HEK293 (cell line): ENCODE data around the gene HNRNPH2.
A peak's percentile ranks its signal among the peaks of the same experiment; 100 is the strongest.

Source experiments
- GLI4 ChIP-seq: fragments of 450-650 bp; formaldehyde crosslinking; IDR thresholded peaks from 2 replicates; pipeline ENCODE4 v1.5.1; 2016; ENCODE audit warnings: missing biosample characterization, missing genetic modification characterization
- HOXC10 ChIP-seq: sonication (generic); formaldehyde crosslinking; IDR thresholded peaks from 2 replicates; pipeline ENCODE4 v1.8.1; 2023; ENCODE audit warnings: mild to moderate bottlenecking, missing genetic modification reagents
- MYNN ChIP-seq: fragments of 450-650 bp; formaldehyde crosslinking; IDR thresholded peaks from 2 replicates; pipeline ENCODE4 v1.5.1; 2016; ENCODE audit warnings: missing biosample characterization, missing genetic modification characterization, borderline replicate concordance
- OVOL3 ChIP-seq: fragments of 450-650 bp; formaldehyde crosslinking; IDR thresholded peaks from 2 replicates; pipeline ENCODE4 v1.5.1; 2016; ENCODE audit warnings: missing biosample characterization, missing genetic modification characterization
- SCRT1 ChIP-seq: fragments of 450-650 bp; formaldehyde crosslinking; IDR thresholded peaks from 2 replicates; pipeline ENCODE4 v1.5.1; 2016; ENCODE audit warnings: missing biosample characterization, missing genetic modification characterization, borderline replicate concordance
- YY1 ChIP-seq: fragments of 450-650 bp; formaldehyde crosslinking; IDR thresholded peaks from 2 replicates; pipeline ENCODE4 v1.5.1; 2018; ENCODE audit warnings: missing biosample characterization, missing genetic modification characterization
- ZFHX2 ChIP-seq: fragments of 450-650 bp; formaldehyde crosslinking; conservative IDR thresholded peaks from 2 replicates; pipeline ENCODE4 v1.5.1; 2016; ENCODE audit warnings: missing biosample characterization, missing genetic modification characterization
- ZFP69B ChIP-seq: fragments of 450-650 bp; formaldehyde crosslinking; IDR thresholded peaks from 2 replicates; pipeline ENCODE4 v1.5.1; 2016; ENCODE audit warnings: missing biosample characterization, missing genetic modification characterization
- ZNF10 ChIP-seq: fragments of 450-650 bp; formaldehyde crosslinking; IDR thresholded peaks from 2 replicates; pipeline ENCODE4 v1.5.1; 2017; ENCODE audit warnings: missing biosample characterization, missing genetic modification characterization
- ZNF211 ChIP-seq: fragments of 450-650 bp; formaldehyde crosslinking; IDR thresholded peaks from 2 replicates; pipeline ENCODE4 v1.5.1; 2016; ENCODE audit warnings: low read depth, missing biosample characterization, missing genetic modification characterization
- ZNF239 ChIP-seq: fragments of 450-650 bp; formaldehyde crosslinking; IDR thresholded peaks from 2 replicates; pipeline ENCODE4 v1.5.1; 2016; ENCODE audit warnings: missing biosample characterization, missing genetic modification characterization
- ZNF266 ChIP-seq: fragments of 450-650 bp; formaldehyde crosslinking; IDR thresholded peaks from 2 replicates; pipeline ENCODE4 v1.5.1; 2016; ENCODE audit warnings: missing biosample characterization, missing genetic modification characterization, low read depth
- ZNF391 ChIP-seq: fragments of 450-650 bp; formaldehyde crosslinking; IDR thresholded peaks from 2 replicates; pipeline ENCODE4 v1.5.1; 2016; ENCODE audit warnings: low read depth, missing biosample characterization, missing genetic modification characterization, borderline replicate concordance
- ZNF394 ChIP-seq: fragments of 450-650 bp; formaldehyde crosslinking; IDR thresholded peaks from 2 replicates; pipeline ENCODE4 v1.5.1; 2016; ENCODE audit warnings: missing biosample characterization, missing genetic modification characterization, mild to moderate bottlenecking, moderate library complexity, borderline replicate concordance
- ZNF585B ChIP-seq: fragments of 450-650 bp; formaldehyde crosslinking; IDR thresholded peaks from 2 replicates; pipeline ENCODE4 v1.5.1; 2016; ENCODE audit warnings: missing biosample characterization, missing genetic modification characterization
- ZNF664 ChIP-seq: fragments of 450-650 bp; formaldehyde crosslinking; IDR thresholded peaks from 2 replicates; pipeline ENCODE4 v1.5.1; 2016; ENCODE audit warnings: missing biosample characterization, missing genetic modification characterization
- ZNF76 ChIP-seq: fragments of 450-650 bp; formaldehyde crosslinking; IDR thresholded peaks from 2 replicates; pipeline ENCODE4; 2016; ENCODE audit warnings: low read depth, missing biosample characterization, missing genetic modification characterization, borderline replicate concordance
- ZSCAN30 ChIP-seq: fragments of 450-650 bp; IDR thresholded peaks from 2 replicates; pipeline ENCODE4 v1.5.1; 2018; ENCODE audit warnings: missing biosample characterization, mild to moderate bottlenecking, missing genetic modification characterization, moderate library complexity
- TF ChIP-seq, protein P1 (sequence below): fragments of 450-650 bp; formaldehyde crosslinking; IDR thresholded peaks from 2 replicates; pipeline ENCODE4 v1.5.1; 2016; ENCODE audit warnings: missing biosample characterization, missing genetic modification characterization
- TF ChIP-seq, protein P2 (sequence below): fragments of 450-650 bp; formaldehyde crosslinking; IDR thresholded peaks from 2 replicates; pipeline ENCODE4 v1.5.1; 2017; ENCODE audit warnings: missing biosample characterization, missing genetic modification characterization
- TF ChIP-seq, protein P3 (sequence below): fragments of 450-650 bp; formaldehyde crosslinking; IDR thresholded peaks from 2 replicates; pipeline ENCODE4 v1.5.1; 2016; ENCODE audit warnings: missing biosample characterization, missing genetic modification characterization
- TF ChIP-seq, protein P4 (sequence below): fragments of 450-650 bp; formaldehyde crosslinking; conservative IDR thresholded peaks from 2 replicates; pipeline ENCODE4 v1.5.1; 2016; ENCODE audit warnings: low read depth, missing biosample characterization, missing genetic modification characterization
- TF ChIP-seq, protein P5 (sequence below): fragments of 450-650 bp; formaldehyde crosslinking; IDR thresholded peaks from 2 replicates; pipeline ENCODE4 v1.5.1; 2016; ENCODE audit warnings: missing biosample characterization, missing genetic modification characterization
- TF ChIP-seq, protein P6 (sequence below): fragments of 450-650 bp; formaldehyde crosslinking; IDR thresholded peaks from 2 replicates; pipeline ENCODE4 v1.5.1; 2016; ENCODE audit warnings: missing biosample characterization, missing genetic modification characterization

The HNRNPH2 gene

DNA sequence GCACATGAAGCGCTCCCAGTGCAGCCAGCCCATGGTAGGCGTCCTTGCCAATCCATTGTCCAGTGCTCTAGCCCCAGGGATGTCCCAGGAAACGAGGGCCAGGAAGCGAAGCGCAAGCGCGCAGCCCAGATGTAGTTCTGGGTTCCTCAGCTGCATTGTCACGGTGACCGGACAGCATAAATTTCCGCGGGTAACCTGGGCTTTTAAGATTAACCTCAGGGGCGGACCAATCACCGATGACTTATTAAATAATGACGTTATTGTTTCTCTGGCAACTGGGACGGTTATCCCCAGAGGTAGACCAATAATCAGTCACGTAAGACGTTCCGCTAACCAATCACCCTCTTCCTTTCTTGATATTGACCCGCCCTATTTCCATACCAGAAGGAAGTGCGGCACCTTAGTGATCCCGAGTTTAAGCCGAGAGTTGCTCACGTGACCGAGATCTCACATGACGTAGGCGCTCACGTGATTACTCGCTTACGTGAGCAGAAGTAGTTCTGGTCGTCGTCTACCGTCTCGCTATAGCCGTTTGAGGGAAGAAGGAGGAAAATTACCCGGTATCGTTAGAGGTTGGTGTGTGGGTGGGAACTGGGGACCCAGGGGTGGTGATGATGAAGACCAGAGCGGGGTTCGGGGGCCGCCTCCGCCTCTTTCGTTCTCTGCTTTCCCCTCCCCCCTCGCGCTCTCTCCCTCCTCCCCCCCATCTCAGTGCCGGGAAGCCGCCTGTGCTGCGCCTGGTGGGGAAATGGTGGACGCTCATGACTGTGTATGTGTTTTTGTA lies at the start of gene HNRNPH2, which contains the start of gene GLA (continued):
- TF ChIP-seq GLI4 (tag by site-specific recombination) (peak; percentile 84; the same call in 1 of the 2 replicates), ZNF664 (tag by site-specific recombination) (peak; percentile 81), YY1 (tag by site-specific recombination) (peak; percentile 72), ZSCAN30 (tag by site-specific recombination) (peak; percentile 56), ZFHX2 (tag by site-specific recombination) (peak; percentile 87), ZNF394 (peak; percentile 72; the same call in 1 of the 2 replicates), ZNF10 (tag by site-specific recombination) (peak; percentile 41; the same call in 1 of the 2 replicates), SCRT1 (no peak), ZNF211 (tag by site-specific recombination) (no peak), OVOL3 (peak; percentile 96), ZNF239 (tag by site-specific recombination) (0 out of 2 replicates have a peak, but pooled peaks have one; percentile 17), ZNF391 (tag by site-specific recombination) (peak; percentile 96), ZFP69B (tag by site-specific recombination) (peak; percentile 66), ZNF266 (no peak), ZNF585B (no peak), HOXC10 (CRISPR knock-in tag) (0 out of 2 replicates have a peak, but pooled peaks have one; percentile 61), ZNF76 (tag by site-specific recombination) (peak; percentile 90), MYNN (peak; percentile 81)
- TF ChIP-seq, protein P1, sequence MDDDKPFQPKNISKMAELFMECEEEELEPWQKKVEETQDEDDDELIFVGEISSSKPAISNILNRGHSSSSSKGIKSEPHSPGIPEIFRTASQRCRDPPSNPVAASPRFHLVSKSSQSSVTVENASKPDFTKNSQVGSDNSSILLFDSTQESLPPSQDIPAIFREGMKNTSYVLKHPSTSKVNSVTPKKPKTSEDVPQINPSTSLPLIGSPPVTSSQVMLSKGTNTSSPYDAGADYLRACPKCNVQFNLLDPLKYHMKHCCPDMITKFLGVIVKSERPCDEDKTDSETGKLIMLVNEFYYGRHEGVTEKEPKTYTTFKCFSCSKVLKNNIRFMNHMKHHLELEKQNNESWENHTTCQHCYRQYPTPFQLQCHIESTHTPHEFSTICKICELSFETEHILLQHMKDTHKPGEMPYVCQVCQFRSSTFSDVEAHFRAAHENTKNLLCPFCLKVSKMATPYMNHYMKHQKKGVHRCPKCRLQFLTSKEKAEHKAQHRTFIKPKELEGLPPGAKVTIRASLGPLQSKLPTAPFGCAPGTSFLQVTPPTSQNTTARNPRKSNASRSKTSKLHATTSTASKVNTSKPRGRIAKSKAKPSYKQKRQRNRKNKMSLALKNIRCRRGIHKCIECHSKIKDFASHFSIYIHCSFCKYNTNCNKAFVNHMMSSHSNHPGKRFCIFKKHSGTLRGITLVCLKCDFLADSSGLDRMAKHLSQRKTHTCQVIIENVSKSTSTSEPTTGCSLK (tag by site-specific recombination), result no peak
- TF ChIP-seq, protein P2, sequence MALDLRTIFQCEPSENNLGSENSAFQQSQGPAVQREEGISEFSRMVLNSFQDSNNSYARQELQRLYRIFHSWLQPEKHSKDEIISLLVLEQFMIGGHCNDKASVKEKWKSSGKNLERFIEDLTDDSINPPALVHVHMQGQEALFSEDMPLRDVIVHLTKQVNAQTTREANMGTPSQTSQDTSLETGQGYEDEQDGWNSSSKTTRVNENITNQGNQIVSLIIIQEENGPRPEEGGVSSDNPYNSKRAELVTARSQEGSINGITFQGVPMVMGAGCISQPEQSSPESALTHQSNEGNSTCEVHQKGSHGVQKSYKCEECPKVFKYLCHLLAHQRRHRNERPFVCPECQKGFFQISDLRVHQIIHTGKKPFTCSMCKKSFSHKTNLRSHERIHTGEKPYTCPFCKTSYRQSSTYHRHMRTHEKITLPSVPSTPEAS (tag by site-specific recombination), result peak; percentile 63
- TF ChIP-seq, protein P3, sequence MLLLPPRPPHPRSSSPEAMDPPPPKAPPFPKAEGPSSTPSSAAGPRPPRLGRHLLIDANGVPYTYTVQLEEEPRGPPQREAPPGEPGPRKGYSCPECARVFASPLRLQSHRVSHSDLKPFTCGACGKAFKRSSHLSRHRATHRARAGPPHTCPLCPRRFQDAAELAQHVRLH, result peak; percentile 97
- TF ChIP-seq, protein P4, sequence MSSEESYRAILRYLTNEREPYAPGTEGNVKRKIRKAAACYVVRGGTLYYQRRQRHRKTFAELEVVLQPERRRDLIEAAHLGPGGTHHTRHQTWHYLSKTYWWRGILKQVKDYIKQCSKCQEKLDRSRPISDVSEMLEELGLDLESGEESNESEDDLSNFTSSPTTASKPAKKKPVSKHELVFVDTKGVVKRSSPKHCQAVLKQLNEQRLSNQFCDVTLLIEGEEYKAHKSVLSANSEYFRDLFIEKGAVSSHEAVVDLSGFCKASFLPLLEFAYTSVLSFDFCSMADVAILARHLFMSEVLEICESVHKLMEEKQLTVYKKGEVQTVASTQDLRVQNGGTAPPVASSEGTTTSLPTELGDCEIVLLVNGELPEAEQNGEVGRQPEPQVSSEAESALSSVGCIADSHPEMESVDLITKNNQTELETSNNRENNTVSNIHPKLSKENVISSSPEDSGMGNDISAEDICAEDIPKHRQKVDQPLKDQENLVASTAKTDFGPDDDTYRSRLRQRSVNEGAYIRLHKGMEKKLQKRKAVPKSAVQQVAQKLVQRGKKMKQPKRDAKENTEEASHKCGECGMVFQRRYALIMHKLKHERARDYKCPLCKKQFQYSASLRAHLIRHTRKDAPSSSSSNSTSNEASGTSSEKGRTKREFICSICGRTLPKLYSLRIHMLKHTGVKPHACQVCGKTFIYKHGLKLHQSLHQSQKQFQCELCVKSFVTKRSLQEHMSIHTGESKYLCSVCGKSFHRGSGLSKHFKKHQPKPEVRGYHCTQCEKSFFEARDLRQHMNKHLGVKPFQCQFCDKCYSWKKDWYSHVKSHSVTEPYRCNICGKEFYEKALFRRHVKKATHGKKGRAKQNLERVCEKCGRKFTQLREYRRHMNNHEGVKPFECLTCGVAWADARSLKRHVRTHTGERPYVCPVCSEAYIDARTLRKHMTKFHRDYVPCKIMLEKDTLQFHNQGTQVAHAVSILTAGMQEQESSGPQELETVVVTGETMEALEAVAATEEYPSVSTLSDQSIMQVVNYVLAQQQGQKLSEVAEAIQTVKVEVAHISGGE (tag by site-specific recombination), result peak; percentile 68
- TF ChIP-seq, protein P5, sequence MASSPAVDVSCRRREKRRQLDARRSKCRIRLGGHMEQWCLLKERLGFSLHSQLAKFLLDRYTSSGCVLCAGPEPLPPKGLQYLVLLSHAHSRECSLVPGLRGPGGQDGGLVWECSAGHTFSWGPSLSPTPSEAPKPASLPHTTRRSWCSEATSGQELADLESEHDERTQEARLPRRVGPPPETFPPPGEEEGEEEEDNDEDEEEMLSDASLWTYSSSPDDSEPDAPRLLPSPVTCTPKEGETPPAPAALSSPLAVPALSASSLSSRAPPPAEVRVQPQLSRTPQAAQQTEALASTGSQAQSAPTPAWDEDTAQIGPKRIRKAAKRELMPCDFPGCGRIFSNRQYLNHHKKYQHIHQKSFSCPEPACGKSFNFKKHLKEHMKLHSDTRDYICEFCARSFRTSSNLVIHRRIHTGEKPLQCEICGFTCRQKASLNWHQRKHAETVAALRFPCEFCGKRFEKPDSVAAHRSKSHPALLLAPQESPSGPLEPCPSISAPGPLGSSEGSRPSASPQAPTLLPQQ (tag by site-specific recombination), result peak; percentile 84; the same call in 1 of the 2 replicates
- TF ChIP-seq, protein P6, sequence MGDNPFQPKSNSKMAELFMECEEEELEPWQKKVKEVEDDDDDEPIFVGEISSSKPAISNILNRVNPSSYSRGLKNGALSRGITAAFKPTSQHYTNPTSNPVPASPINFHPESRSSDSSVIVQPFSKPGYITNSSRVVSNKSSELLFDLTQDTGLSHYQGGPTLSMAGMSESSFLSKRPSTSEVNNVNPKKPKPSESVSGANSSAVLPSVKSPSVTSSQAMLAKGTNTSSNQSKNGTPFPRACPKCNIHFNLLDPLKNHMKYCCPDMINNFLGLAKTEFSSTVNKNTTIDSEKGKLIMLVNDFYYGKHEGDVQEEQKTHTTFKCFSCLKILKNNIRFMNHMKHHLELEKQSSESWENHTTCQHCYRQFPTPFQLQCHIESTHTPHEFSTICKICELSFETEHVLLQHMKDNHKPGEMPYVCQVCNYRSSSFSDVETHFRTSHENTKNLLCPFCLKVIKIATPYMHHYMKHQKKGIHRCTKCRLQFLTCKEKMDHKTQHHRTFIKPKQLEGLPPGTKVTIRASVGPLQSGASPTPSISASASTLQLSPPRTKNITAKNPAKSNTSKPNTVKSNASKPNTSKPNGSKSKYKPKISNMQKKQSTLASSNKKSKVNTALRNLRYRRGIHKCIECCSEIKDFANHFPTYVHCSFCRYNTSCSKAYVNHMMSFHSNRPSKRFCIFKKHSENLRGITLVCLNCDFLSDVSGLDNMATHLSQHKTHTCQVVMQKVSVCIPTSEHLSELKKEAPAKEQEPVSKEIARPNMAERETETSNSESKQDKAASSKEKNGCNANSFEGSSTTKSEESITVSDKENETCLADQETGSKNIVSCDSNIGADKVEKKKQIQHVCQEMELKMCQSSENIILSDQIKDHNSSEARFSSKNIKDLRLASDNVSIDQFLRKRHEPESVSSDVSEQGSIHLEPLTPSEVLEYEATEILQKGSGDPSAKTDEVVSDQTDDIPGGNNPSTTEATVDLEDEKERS (tag by site-specific recombination), result peak; percentile 92
